ENCODE results near the gene PPP1R13B.

GRCh38 chr14:103758059-103758776, 89.2 kb downstream of the PPP1R13B start:
- TF ChIP-seq SPI1 (IDR thresholded peaks at IDR 0.05; ENCODE audit: borderline replicate concordance, low read depth) (no peak), CTCF (IDR thresholded peaks at IDR 0.05; ENCODE audit: insufficient read depth, low read length) (no peak), POLR2AphosphoS5 (IDR thresholded peaks at IDR 0.05; ENCODE audit: low read depth) (no peak), REST (IDR thresholded peaks at IDR 0.05; ENCODE audit: insufficient replicate concordance, low read depth) (no peak)
